HepG2 (cell line): ENCODE data around the gene WNT3. TPM values are rescaled to one million over a fixed set of nuclear protein-coding genes. Genes with fewer than 3 reads are reported as not detected.

Source experiments
- FOXA3 ChIP-seq: IDR thresholded peaks from 2 replicates; pipeline ENCODE4 v1.6.1; 2016; ENCODE audit warnings: missing genetic modification reagents, missing compliant biosample characterization
- GATA4 ChIP-seq: sonication (generic); IDR thresholded peaks from 2 replicates; pipeline ENCODE4 v1.6.1; 2016; ENCODE audit warnings: antibody characterized with exemption, low read depth, borderline replicate concordance
- HNRNPLL ChIP-seq: fragments of 200-400 bp; formaldehyde crosslinking; IDR thresholded peaks from 2 replicates; pipeline ENCODE4 v1.6.1; 2017; ENCODE audit warnings: mild to moderate bottlenecking, low read depth, low read length; ENCODE audit not compliant: poor library complexity, severe bottlenecking
- HOXA7 ChIP-seq: sonication (generic); formaldehyde crosslinking; IDR thresholded peaks from 2 replicates; pipeline ENCODE4 v1.8.1; 2022; ENCODE audit warnings: mild to moderate bottlenecking, missing genetic modification reagents, moderate library complexity
- PHF20 ChIP-seq: sonication (generic); formaldehyde crosslinking; IDR thresholded peaks from 2 replicates; pipeline ENCODE4 v1.5.0; 2020; ENCODE audit warnings: mild to moderate bottlenecking, missing genetic modification reagents
- SRY ChIP-seq: sonication (generic); formaldehyde crosslinking; IDR thresholded peaks from 2 replicates; pipeline ENCODE4 v1.8.0; 2022; ENCODE audit warnings: mild to moderate bottlenecking, missing genetic modification reagents
- TBL1XR1 ChIP-seq: fragments of 150-350 bp; IDR thresholded peaks from 2 replicates; pipeline ENCODE4 v1.6.1; 2014; ENCODE audit warnings: borderline replicate concordance, low read length; ENCODE audit not compliant: partially characterized antibody
- TOE1 ChIP-seq: sonication (generic); formaldehyde crosslinking; IDR thresholded peaks from 2 replicates; pipeline ENCODE4 v1.4.0; 2020; ENCODE audit warnings: mild to moderate bottlenecking, missing genetic modification reagents
- ZNF121 ChIP-seq: sonication (generic); formaldehyde crosslinking; IDR thresholded peaks from 2 replicates; pipeline ENCODE4 v1.5.0; 2020; ENCODE audit warnings: mild to moderate bottlenecking, missing genetic modification reagents
- ZNF326 ChIP-seq: sonication (generic); formaldehyde crosslinking; IDR thresholded peaks from 2 replicates; pipeline ENCODE4 v1.4.0; 2020; ENCODE audit warnings: missing genetic modification reagents, borderline replicate concordance
- ZNF382 ChIP-seq: sonication (generic); formaldehyde crosslinking; IDR thresholded peaks from 2 replicates; pipeline ENCODE4 v1.5.0; 2020; ENCODE audit warnings: missing genetic modification reagents, mild to moderate bottlenecking, borderline replicate concordance
- ZNF703 ChIP-seq: sonication (generic); formaldehyde crosslinking; IDR thresholded peaks from 2 replicates; pipeline ENCODE4 v1.5.1; 2020; ENCODE audit warnings: missing genetic modification reagents, mild to moderate bottlenecking, moderate library complexity, borderline replicate concordance
- ZNF879 ChIP-seq: sonication (generic); formaldehyde crosslinking; IDR thresholded peaks from 2 replicates; pipeline ENCODE4 v1.8.1; 2023; ENCODE audit warnings: missing genetic modification reagents
- polyA plus RNA-seq, 8 experiments: library from polyadenylated mRNA; depleted of rRNA in 3 of 8; stranded (reverse) in 7 of 8; unstranded in 1 of 8; fragments of >200 nt; fragmentation: Illumina TruSeq in 4 of 8; extraction: Trizol in 4 of 8; gene quantifications; 2 replicates each; pipeline versions ENCODE4 v1.2.1 to v1.2.3, GENCODE V29; 2011 to 2016; ENCODE audit warnings: low read depth in 4 of 8, missing spikeins in 1 of 8, mixed read lengths in 1 of 8; ENCODE audit not compliant: insufficient read depth in 1 of 8
- total RNA-seq, 5 experiments: library from RNA; depleted of rRNA; stranded (reverse); fragments of >200 nt; fragmentation: Illumina TruSeq; extraction: Trizol; gene quantifications; 2 replicates each; pipeline ENCODE4 v1.2.3, GENCODE V29; 2016; ENCODE audit warnings: low read depth in 1 of 5
- TF ChIP-seq, protein P1 (sequence below): sonication (generic); formaldehyde crosslinking; IDR thresholded peaks from 2 replicates; pipeline ENCODE4 v1.4.0; 2020; ENCODE audit warnings: mild to moderate bottlenecking, missing genetic modification reagents
- TF ChIP-seq, protein P2 (sequence below): IDR thresholded peaks from 2 replicates; pipeline ENCODE4 v1.6.1; 2016
- TF ChIP-seq, protein P3 (sequence below): sonication (generic); formaldehyde crosslinking; IDR thresholded peaks from 2 replicates; pipeline ENCODE4 v1.8.0; 2023; ENCODE audit warnings: mild to moderate bottlenecking, missing genetic modification reagents
- TF ChIP-seq, protein P4 (sequence below): sonication (generic); formaldehyde crosslinking; IDR thresholded peaks from 2 replicates; pipeline ENCODE4 v1.5.0; 2020; ENCODE audit warnings: missing genetic modification reagents

Gene WNT3
- total and polyA plus RNA-seq, 2 of the 13 experiments (the other 11 are each of a cell fraction or from before 2014, with no cell fraction given), result 8.5 to 10.3 TPM

DNA sequence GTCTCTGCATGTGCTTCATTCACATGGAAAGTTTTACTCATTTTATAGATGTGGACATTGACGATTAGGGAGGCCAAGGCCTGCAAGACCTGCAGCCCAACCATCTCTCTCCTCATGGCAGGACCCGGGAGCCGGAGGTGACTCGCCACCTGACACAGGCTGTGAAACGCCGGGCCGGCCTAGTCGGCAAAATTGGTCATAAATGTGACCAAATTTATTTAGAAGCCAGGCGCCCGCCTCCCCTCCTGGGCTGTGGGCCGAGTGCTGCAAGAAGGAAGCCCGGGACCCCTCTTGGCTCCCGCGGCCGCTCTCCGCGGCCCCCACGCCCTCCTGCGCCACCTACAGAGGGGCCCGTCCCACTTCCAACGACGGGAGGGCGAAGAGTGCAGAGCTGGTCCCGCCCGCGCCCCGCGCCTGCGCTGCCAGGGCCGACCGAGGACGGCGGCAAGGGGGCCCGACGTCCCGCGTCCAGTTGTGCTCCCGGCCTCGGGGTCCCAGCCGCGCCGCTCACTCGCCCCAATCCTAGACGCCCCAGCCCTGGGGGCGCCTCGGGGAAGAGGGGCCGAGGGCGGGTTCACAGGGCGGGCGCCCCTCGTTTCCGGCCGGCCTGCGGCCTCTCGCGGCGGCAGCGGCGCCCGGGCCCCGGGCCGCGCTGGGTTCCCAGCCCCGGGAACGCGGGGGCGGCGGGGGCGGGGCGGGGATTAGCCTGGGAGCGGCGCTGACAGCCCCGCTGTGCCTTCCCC lies 47.5 kb downstream of the WNT3 start (continued):
- TF ChIP-seq, protein P1, sequence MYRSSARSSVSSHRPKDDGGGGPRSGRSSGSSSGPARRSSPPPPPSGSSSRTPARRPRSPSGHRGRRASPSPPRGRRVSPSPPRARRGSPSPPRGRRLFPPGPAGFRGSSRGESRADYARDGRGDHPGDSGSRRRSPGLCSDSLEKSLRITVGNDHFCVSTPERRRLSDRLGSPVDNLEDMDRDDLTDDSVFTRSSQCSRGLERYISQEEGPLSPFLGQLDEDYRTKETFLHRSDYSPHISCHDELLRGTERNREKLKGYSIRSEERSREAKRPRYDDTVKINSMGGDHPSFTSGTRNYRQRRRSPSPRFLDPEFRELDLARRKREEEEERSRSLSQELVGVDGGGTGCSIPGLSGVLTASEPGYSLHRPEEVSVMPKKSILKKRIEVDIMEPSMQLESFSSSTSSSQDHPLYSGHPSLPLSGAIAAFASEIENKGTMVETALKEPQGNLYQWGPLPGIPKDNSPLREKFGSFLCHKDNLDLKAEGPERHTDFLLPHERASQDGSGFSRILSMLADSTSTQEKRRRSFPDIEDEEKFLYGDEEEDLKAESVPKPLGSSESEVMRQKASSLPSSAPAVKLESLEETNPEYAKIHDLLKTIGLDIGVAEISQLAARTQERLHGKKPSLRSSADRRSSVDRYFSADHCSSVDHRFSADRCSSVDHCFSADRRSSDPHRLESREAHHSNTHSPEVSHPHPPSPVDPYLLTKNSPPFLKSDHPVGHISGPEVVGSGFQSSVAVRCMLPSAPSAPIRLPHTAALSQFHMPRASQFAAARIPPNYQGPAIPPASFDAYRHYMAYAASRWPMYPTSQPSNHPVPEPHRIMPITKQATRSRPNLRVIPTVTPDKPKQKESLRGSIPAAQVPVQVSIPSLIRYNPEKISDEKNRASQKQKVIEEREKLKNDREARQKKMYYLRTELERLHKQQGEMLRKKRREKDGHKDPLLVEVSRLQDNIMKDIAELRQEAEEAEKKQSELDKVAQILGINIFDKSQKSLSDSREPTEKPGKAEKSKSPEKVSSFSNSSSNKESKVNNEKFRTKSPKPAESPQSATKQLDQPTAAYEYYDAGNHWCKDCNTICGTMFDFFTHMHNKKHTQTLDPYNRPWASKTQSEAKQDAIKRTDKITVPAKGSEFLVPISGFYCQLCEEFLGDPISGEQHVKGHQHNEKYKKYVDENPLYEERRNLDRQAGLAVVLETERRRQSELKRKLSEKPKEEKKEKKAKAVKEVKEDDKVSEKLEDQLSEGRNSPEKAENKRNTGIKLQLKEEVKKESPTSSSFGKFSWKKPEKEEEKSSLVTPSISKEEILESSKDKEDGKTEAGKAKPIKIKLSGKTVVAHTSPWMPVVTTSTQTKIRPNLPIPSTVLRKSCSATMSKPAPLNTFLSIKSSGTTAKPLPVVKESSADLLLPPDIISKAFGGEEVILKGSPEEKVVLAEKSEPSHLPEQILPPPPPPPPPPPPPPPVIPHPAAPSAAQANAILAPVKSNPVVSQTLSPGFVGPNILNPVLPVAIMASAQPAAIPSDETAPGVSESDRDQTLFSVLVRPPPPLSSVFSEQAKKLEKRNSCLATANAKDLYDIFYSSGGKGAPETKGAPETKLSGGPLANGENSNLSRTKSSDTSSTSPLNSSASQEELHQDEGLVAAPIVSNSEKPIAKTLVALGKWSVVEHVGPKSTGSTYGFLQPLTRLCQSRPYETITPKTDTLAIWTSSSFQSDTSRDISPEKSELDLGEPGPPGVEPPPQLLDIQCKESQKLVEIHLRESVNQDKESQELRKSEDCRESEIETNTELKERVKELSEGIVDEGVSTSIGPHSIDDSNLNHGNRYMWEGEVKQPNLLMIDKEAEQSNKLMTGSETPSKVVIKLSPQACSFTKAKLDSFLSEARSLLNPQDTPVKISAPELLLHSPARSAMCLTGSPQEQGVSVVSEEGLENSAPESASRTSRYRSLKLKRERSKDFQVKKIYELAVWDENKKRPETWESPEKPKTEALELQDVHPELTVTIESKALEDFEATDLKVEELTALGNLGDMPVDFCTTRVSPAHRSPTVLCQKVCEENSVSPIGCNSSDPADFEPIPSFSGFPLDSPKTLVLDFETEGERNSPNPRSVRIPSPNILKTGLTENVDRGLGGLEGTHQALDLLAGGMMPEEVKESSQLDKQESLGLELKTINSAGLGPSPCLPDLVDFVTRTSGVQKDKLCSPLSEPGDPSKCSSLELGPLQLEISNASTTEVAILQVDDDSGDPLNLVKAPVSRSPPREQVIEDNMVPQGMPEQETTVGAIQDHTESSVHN (CRISPR knock-in tag), result peak; percentile 19; the same call in 1 of the 2 replicates
- TF ChIP-seq, protein P2, sequence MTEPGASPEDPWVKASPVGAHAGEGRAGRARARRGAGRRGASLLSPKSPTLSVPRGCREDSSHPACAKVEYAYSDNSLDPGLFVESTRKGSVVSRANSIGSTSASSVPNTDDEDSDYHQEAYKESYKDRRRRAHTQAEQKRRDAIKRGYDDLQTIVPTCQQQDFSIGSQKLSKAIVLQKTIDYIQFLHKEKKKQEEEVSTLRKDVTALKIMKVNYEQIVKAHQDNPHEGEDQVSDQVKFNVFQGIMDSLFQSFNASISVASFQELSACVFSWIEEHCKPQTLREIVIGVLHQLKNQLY, result no peak
- no peak for TF ChIP-seq PHF20 (CRISPR knock-in tag)
- no peak for TF ChIP-seq ZNF382 (CRISPR knock-in tag)
- peak; percentile 49; the same call in 1 of the 2 replicates for TF ChIP-seq ZNF879
- TF ChIP-seq FOXA3 (CRISPR knock-in tag), result no peak
- no peak for TF ChIP-seq TBL1XR1
- no peak; the same call in 1 of the 2 replicates for TF ChIP-seq ZNF121 (CRISPR knock-in tag)
- TF ChIP-seq ZNF326 (CRISPR knock-in tag), result no peak
- TF ChIP-seq, protein P3, sequence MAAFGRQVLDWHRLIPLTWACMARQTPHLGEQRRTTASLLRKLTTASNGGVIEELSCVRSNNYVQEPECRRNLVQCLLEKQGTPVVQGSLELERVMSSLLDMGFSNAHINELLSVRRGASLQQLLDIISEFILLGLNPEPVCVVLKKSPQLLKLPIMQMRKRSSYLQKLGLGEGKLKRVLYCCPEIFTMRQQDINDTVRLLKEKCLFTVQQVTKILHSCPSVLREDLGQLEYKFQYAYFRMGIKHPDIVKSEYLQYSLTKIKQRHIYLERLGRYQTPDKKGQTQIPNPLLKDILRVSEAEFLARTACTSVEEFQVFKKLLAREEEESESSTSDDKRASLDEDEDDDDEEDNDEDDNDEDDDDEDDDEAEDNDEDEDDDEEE (CRISPR knock-in tag), result 0 out of 2 replicates have a peak, but pooled peaks have one; percentile 43
- TF ChIP-seq ZNF703 (CRISPR knock-in tag), result peak; percentile 27; the same call in 1 of the 2 replicates
- no peak for TF ChIP-seq HOXA7 (CRISPR knock-in tag)
- no peak for TF ChIP-seq TOE1
- no peak; the same call in 1 of the 2 replicates for TF ChIP-seq SRY (CRISPR knock-in tag)
- TF ChIP-seq, protein P4, sequence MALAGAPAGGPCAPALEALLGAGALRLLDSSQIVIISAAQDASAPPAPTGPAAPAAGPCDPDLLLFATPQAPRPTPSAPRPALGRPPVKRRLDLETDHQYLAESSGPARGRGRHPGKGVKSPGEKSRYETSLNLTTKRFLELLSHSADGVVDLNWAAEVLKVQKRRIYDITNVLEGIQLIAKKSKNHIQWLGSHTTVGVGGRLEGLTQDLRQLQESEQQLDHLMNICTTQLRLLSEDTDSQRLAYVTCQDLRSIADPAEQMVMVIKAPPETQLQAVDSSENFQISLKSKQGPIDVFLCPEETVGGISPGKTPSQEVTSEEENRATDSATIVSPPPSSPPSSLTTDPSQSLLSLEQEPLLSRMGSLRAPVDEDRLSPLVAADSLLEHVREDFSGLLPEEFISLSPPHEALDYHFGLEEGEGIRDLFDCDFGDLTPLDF (CRISPR knock-in tag), result peak; percentile 49
- TF ChIP-seq HNRNPLL, result peak; percentile 54
- TF ChIP-seq GATA4, result peak; percentile 13; the same call in 1 of the 2 replicates
